HEK293 (cell line): Measurements from ENCODE around the gene DSN1.

Experiments
- CTCF ChIA-PET: fragments of 350-600 bp; formaldehyde crosslinking; extraction: SDS; loops from one replicate; lab custom pipeline; 2021; ENCODE audit warnings: antibody characterized with exemption; lab: Yijun Ruan, JAX
- POLR2A ChIA-PET: fragments of 300-600 bp; formaldehyde crosslinking; extraction: SDS; loops from one replicate; lab custom pipeline; 2020; ENCODE audit warnings: antibody characterized with exemption, inconsistent platforms; lab: Yijun Ruan, JAX
- H3K27ac ChIP-seq: fragments of 200-500 bp; sonication (Bioruptor generic); 2 replicates; pipeline ENCODE4 v1.5.1; 2014; ENCODE audit warnings: low read depth, low read length, control low read depth, inconsistent platforms; ENCODE audit errors: extremely low read depth
- H3K36me3 ChIP-seq, 2 experiments: fragments of 200-500 bp in 1 of 2; sonication (Bioruptor generic) in 1 of 2; 1 replicate in 1 of 2; 2 replicates in 1 of 2; pipeline ENCODE4 v1.5.1; 2014 to 2017; ENCODE audit warnings: inconsistent platforms in 2 of 2, low read length in 2 of 2; ENCODE audit not compliant: control insufficient read depth in 2 of 2, insufficient read depth in 1 of 2
- H3K4me1 ChIP-seq: fragments of 200-500 bp; sonication (Bioruptor generic); 2 replicates; pipeline ENCODE4 v1.5.1; 2014; ENCODE audit warnings: mild to moderate bottlenecking, low read length, inconsistent platforms; ENCODE audit not compliant: control insufficient read depth, insufficient read depth
- H3K4me3 ChIP-seq: 2 replicates; pipeline ENCODE4 v1.5.1; 2011; ENCODE audit warnings: low read depth, mild to moderate bottlenecking, control low read depth, low read length, moderate library complexity
- H3K9me3 ChIP-seq: fragments of 200-500 bp; sonication (Bioruptor generic); 2 replicates; pipeline ENCODE4 v1.5.1; 2014; ENCODE audit warnings: low read depth, low read length, inconsistent platforms; ENCODE audit not compliant: control insufficient read depth, insufficient read depth
- EGR2 ChIP-seq: fragments of 450-650 bp; formaldehyde crosslinking; IDR thresholded peaks from 2 replicates; pipeline ENCODE4 v1.5.1; 2016; ENCODE audit warnings: low read depth, missing biosample characterization, missing genetic modification characterization
- GLI2 ChIP-seq: fragments of 450-650 bp; formaldehyde crosslinking; IDR thresholded peaks from 2 replicates; pipeline ENCODE4; 2017; ENCODE audit warnings: missing biosample characterization, missing genetic modification characterization, low read depth, borderline replicate concordance
- ZNF16 ChIP-seq: fragments of 450-650 bp; formaldehyde crosslinking; IDR thresholded peaks from 2 replicates; pipeline ENCODE4 v1.5.1; 2016; ENCODE audit warnings: low read depth, missing biosample characterization, missing genetic modification characterization
- ZNF624 ChIP-seq: fragments of 450-650 bp; formaldehyde crosslinking; IDR thresholded peaks from 2 replicates; pipeline ENCODE4 v1.5.1; 2017; ENCODE audit warnings: missing biosample characterization, missing genetic modification characterization
- ZXDB ChIP-seq: fragments of 450-650 bp; formaldehyde crosslinking; IDR thresholded peaks from 2 replicates; pipeline ENCODE4 v1.5.1; 2016; ENCODE audit warnings: missing biosample characterization, missing genetic modification characterization
- TF ChIP-seq, protein P1 (sequence below): fragments of 450-650 bp; formaldehyde crosslinking; IDR thresholded peaks from 2 replicates; pipeline ENCODE4 v1.5.1; 2016; ENCODE audit warnings: missing biosample characterization, missing genetic modification characterization
- TF ChIP-seq, protein P2 (sequence below): fragments of 450-650 bp; formaldehyde crosslinking; IDR thresholded peaks from 2 replicates; pipeline ENCODE4 v1.5.1; 2016; ENCODE audit warnings: missing biosample characterization, missing genetic modification characterization
- TF ChIP-seq, protein P3 (sequence below): fragments of 450-650 bp; formaldehyde crosslinking; IDR thresholded peaks from 2 replicates; pipeline ENCODE4 v1.5.1; 2016; ENCODE audit warnings: missing biosample characterization, missing genetic modification characterization

The DSN1 gene

DNA sequence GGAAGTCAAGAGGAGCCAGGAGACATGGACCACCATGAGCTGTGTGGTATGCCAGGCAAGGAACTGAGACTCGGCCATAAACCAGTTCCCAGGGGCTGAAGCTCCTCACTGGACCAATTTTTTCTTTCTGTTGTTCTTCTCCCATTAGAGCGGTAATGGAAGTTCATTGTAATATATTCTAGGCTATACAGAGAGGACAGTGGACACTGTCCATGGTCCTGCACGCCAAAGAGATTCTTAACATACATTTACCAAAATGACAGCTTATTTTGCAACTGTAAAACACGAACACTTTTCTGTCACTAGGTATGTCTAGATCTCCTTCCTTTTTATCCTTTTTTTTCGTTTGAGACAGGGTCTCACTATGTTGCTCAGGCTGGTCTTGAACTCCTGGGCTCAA is 13.1 kb upstream of the DSN1 start:
- CTCF ChIA-PET, result interaction anchor here (0.7 to 1.4 kb wide), 4 partner anchors 12 to 387 kb away, joined by 3 to 12 read pairs (median 5); partner anchors contain the start of gene DSN1

DNA sequence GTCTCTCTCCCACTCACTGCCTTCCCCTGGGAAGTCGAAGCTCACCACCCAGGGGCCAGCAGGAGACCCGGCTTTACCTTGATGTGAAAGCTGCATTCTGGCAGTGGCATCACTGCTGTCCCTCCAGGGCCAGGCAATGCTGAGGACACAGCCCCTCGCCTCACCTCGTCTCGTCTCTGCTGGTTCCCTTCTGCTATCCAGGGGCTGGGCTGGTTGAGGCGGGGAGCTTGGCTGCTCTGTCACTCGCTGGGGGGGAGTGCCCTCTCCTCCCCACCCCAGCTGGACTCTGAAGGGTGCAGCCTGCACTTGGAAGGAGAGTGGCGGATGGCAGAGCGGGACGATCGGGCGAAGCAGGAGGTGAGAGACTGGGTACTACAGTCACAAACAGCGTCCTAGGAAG is 12.7 kb upstream of the DSN1 start:
- ChIA-PET POLR2A (interaction anchor here (1.5 kb wide), 1 partner anchor 12 kb away, joined by 5 read pairs; the partner anchor contains the start of gene DSN1), CTCF (interaction anchor here (0.7 to 1.4 kb wide), 4 partner anchors 12 to 387 kb away, joined by 3 to 12 read pairs (median 5); partner anchors contain the start of gene DSN1)
- peaks cover 0 to 45% of the 10 kb centered on the region in 2 experiments; a peak in 2 of 3 replicates for H3K36me3 ChIP-seq

More for the DNA sequence above, 13.1 kb upstream of the DSN1 start:
- POLR2A ChIA-PET, result interaction anchor here (1.5 kb wide), 1 partner anchor 13 kb away, joined by 5 read pairs; the partner anchor contains the start of gene DSN1
- Histone ChIP-seq H3K36me3 (peaks cover 0 to 49% of the 10 kb centered on the region in 2 experiments; a peak in 2 of 3 replicates), H3K4me1 (no peaks in the 10 kb centered on the region), H3K9me3 (no peaks in the 10 kb centered on the region), H3K27ac (no peak overlapping the region), H3K4me3 (no peak overlapping the region)
- TF ChIP-seq, protein P1, sequence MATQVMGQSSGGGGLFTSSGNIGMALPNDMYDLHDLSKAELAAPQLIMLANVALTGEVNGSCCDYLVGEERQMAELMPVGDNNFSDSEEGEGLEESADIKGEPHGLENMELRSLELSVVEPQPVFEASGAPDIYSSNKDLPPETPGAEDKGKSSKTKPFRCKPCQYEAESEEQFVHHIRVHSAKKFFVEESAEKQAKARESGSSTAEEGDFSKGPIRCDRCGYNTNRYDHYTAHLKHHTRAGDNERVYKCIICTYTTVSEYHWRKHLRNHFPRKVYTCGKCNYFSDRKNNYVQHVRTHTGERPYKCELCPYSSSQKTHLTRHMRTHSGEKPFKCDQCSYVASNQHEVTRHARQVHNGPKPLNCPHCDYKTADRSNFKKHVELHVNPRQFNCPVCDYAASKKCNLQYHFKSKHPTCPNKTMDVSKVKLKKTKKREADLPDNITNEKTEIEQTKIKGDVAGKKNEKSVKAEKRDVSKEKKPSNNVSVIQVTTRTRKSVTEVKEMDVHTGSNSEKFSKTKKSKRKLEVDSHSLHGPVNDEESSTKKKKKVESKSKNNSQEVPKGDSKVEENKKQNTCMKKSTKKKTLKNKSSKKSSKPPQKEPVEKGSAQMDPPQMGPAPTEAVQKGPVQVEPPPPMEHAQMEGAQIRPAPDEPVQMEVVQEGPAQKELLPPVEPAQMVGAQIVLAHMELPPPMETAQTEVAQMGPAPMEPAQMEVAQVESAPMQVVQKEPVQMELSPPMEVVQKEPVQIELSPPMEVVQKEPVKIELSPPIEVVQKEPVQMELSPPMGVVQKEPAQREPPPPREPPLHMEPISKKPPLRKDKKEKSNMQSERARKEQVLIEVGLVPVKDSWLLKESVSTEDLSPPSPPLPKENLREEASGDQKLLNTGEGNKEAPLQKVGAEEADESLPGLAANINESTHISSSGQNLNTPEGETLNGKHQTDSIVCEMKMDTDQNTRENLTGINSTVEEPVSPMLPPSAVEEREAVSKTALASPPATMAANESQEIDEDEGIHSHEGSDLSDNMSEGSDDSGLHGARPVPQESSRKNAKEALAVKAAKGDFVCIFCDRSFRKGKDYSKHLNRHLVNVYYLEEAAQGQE (tag by site-specific recombination), result peak; percentile 96
- TF ChIP-seq GLI2 (tag by site-specific recombination), result no peak

DNA sequence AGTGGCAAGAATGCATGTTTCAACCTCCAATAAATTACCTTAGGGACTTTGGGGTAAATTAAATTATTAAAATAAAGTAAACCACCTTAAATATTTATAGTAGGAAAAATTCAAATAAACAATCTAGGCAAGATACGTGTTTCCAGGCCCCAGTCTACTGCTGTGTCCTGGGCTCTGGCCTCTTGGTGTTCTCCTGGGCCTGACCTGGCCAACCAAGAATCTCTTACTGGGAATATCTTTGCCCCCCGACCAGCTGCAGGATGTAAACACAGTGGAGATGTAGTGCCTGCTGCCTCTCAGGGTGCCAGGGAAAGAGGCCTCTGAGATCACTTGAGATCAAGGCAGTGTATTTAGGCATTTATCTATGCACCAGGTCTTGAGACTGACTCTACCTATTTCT is 11.7 kb upstream of the DSN1 start:
- TF ChIP-seq, protein P2, sequence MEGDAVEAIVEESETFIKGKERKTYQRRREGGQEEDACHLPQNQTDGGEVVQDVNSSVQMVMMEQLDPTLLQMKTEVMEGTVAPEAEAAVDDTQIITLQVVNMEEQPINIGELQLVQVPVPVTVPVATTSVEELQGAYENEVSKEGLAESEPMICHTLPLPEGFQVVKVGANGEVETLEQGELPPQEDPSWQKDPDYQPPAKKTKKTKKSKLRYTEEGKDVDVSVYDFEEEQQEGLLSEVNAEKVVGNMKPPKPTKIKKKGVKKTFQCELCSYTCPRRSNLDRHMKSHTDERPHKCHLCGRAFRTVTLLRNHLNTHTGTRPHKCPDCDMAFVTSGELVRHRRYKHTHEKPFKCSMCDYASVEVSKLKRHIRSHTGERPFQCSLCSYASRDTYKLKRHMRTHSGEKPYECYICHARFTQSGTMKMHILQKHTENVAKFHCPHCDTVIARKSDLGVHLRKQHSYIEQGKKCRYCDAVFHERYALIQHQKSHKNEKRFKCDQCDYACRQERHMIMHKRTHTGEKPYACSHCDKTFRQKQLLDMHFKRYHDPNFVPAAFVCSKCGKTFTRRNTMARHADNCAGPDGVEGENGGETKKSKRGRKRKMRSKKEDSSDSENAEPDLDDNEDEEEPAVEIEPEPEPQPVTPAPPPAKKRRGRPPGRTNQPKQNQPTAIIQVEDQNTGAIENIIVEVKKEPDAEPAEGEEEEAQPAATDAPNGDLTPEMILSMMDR (tag by site-specific recombination), result no peak
- no peak for TF ChIP-seq EGR2 (tag by site-specific recombination)
- TF ChIP-seq, protein P3, sequence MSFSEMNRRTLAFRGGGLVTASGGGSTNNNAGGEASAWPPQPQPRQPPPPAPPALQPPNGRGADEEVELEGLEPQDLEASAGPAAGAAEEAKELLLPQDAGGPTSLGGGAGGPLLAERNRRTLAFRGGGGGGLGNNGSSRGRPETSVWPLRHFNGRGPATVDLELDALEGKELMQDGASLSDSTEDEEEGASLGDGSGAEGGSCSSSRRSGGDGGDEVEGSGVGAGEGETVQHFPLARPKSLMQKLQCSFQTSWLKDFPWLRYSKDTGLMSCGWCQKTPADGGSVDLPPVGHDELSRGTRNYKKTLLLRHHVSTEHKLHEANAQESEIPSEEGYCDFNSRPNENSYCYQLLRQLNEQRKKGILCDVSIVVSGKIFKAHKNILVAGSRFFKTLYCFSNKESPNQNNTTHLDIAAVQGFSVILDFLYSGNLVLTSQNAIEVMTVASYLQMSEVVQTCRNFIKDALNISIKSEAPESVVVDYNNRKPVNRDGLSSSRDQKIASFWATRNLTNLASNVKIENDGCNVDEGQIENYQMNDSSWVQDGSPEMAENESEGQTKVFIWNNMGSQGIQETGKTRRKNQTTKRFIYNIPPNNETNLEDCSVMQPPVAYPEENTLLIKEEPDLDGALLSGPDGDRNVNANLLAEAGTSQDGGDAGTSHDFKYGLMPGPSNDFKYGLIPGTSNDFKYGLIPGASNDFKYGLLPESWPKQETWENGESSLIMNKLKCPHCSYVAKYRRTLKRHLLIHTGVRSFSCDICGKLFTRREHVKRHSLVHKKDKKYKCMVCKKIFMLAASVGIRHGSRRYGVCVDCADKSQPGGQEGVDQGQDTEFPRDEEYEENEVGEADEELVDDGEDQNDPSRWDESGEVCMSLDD, result no peak
- no peak for TF ChIP-seq ZNF624 (tag by site-specific recombination)
- no peak for TF ChIP-seq ZNF16 (tag by site-specific recombination)
- TF ChIP-seq, all 188 proteins: peak for 0
- no peaks in the 10 kb centered on the region for H3K4me1 ChIP-seq
- CTCF ChIA-PET, result interaction anchor here (1.1 kb wide), 1 partner anchor 11 kb away, joined by 3 read pairs; no protein-coding TSS in a partner anchor
- H3K36me3 ChIP-seq, result peaks cover 0 to 44% of the 10 kb centered on the region in 2 experiments; a peak in 2 of 3 replicates
- H3K27ac ChIP-seq, result no peak overlapping the region
- no peak overlapping the region for H3K4me3 ChIP-seq
- H3K9me3 ChIP-seq, result no peaks in the 10 kb centered on the region
- POLR2A ChIA-PET, result interaction anchor here (1.9 kb wide), 1 partner anchor 12 kb away, joined by 4 read pairs; the partner anchor contains the start of gene DSN1

More for the DNA sequence above, 12.7 kb upstream of the DSN1 start:
- Histone ChIP-seq H3K4me1 (no peaks in the 10 kb centered on the region), H3K4me3 (no peak overlapping the region), H3K9me3 (no peaks in the 10 kb centered on the region), H3K27ac (no peak overlapping the region)
- no peak for TF ChIP-seq ZXDB
